GM21786 (cell line): ENCODE results near the gene PCDH9.

Experiments
- ATAC-seq: cut with Tn5 transposase; IDR thresholded peaks from one replicate; pipeline ENCODE4 v1.9.1; 2021; ENCODE audit not compliant: unreplicated experiment

The PCDH9 gene

GRCh38 chr13:66359910-66360552, 870.1 kb downstream of the PCDH9 start:
- no peak for ATAC-seq

GRCh38 chr13:66359393-66359792, 870.7 kb downstream of the PCDH9 start:
- no peak for ATAC-seq

GRCh38 chr13:66358564-66358963, 871.6 kb downstream of the PCDH9 start:
- ATAC-seq = no peak

- no peak for ATAC-seq
Observed at GRCh38 chr13:66357463-66357862, 872.7 kb downstream of the PCDH9 start.

GRCh38 chr13:66354879-66355751, 875.0 kb downstream of the PCDH9 start:
- ATAC-seq = no peak

GRCh38 chr13:66353664-66354063, 876.5 kb downstream of the PCDH9 start:
- ATAC-seq = no peak

- no peak for ATAC-seq
Observed at GRCh38 chr13:66349966-66350365, 880.2 kb downstream of the PCDH9 start.

- no peak for ATAC-seq
Observed at GRCh38 chr13:66348745-66349690, 881.1 kb downstream of the PCDH9 start.

- no peak for ATAC-seq
Observed at GRCh38 chr13:66347486-66348117, 882.5 kb downstream of the PCDH9 start.

GRCh38 chr13:66345971-66346370, 884.2 kb downstream of the PCDH9 start:
- ATAC-seq = no peak

GRCh38 chr13:66345518-66345810, 884.7 kb downstream of the PCDH9 start:
- ATAC-seq = no peak

- ATAC-seq = no peak
Observed at GRCh38 chr13:66344805-66345517, 885.2 kb downstream of the PCDH9 start.

GRCh38 chr13:66343224-66343828, 886.8 kb downstream of the PCDH9 start:
- no peak for ATAC-seq

- ATAC-seq = no peak
Observed at GRCh38 chr13:66341635-66342377, 888.3 kb downstream of the PCDH9 start.

GRCh38 chr13:66339214-66339613, 890.9 kb downstream of the PCDH9 start:
- ATAC-seq = no peak

GRCh38 chr13:66338542-66338941, 891.6 kb downstream of the PCDH9 start:
- ATAC-seq = no peak

- ATAC-seq = no peak
Observed at GRCh38 chr13:66335626-66336025, 894.5 kb downstream of the PCDH9 start.

GRCh38 chr13:66329988-66330451, 900.1 kb downstream of the PCDH9 start:
- no peak for ATAC-seq

- no peak for ATAC-seq
Observed at GRCh38 chr13:66328476-66328875, 901.7 kb downstream of the PCDH9 start.
